Cortex of kidney (tissue), 1 donor: ENCODE measurements around the gene PHKB.
"Not testable (repeated sequence)": the region's sequence is repeated elsewhere in the genome, so short reads cannot be mapped to it uniquely, and the experiment has no call there.

ENCODE experiments used
- DNase-seq: peaks from one replicate; lab custom pipeline; 2025; lab: John Stamatoyannopoulos, UW

Gene PHKB

GRCh38 chr16:47626246-47626645 lies 165.1 kb downstream of the PHKB start:
- DNase-seq = no peak

GRCh38 chr16:47627085-47627639 lies 166.0 kb downstream of the PHKB start:
- no peak for DNase-seq

- no peak for DNase-seq
These were observed 166.6 kb downstream of the PHKB start for GRCh38 chr16:47627721-47628120.

- no peak for DNase-seq
These were observed 170.0 kb downstream of the PHKB start for GRCh38 chr16:47631131-47631530.

- no peak for DNase-seq
These were observed 173.0 kb downstream of the PHKB start for GRCh38 chr16:47634126-47634525.

GRCh38 chr16:47634727-47635126 lies 173.6 kb downstream of the PHKB start:
- DNase-seq = no peak

GRCh38 chr16:47636501-47637099 lies 175.5 kb downstream of the PHKB start:
- DNase-seq = no peak

GRCh38 chr16:47638175-47638574 lies 177.0 kb downstream of the PHKB start:
- no peak for DNase-seq

GRCh38 chr16:47640661-47641060 lies 179.5 kb downstream of the PHKB start:
- no peak for DNase-seq

- DNase-seq = no peak
These were observed 182.3 kb downstream of the PHKB start for GRCh38 chr16:47643323-47644000.

- DNase-seq = no peak
These were observed 183.0 kb downstream of the PHKB start for GRCh38 chr16:47644166-47644565.

- no peak for DNase-seq
These were observed 183.5 kb downstream of the PHKB start for GRCh38 chr16:47644661-47645060.

- no peak for DNase-seq
These were observed 185.8 kb downstream of the PHKB start for GRCh38 chr16:47646914-47647313.

- DNase-seq = no peak
These were observed 195.9 kb downstream of the PHKB start for GRCh38 chr16:47657032-47657431.

GRCh38 chr16:47657977-47658376 lies 196.8 kb downstream of the PHKB start:
- DNase-seq = no peak

- no peak for DNase-seq
These were observed 199.4 kb downstream of the PHKB start for GRCh38 chr16:47660540-47660939.

GRCh38 chr16:47664653-47665325 lies 203.7 kb downstream of the PHKB start:
- DNase-seq = no peak

- no peak for DNase-seq
These were observed 205.3 kb downstream of the PHKB start for GRCh38 chr16:47666434-47666833.

- DNase-seq = no peak
These were observed 206.8 kb downstream of the PHKB start for GRCh38 chr16:47667956-47668355.

GRCh38 chr16:47672475-47672874 lies 211.3 kb downstream of the PHKB start:
- no peak for DNase-seq

- no peak for DNase-seq
These were observed 215.6 kb downstream of the PHKB start for GRCh38 chr16:47676635-47677177.

- not testable (repeated sequence) for DNase-seq
These were observed 220.4 kb downstream of the PHKB start for GRCh38 chr16:47681571-47681970.

- no peak for DNase-seq
These were observed 226.6 kb downstream of the PHKB start for GRCh38 chr16:47687694-47688093.
